ENCODE results near the gene MEI1.

GRCh38 chr22:41650821-41651220 lies 48.5 kb upstream of the MEI1 start:
- TF ChIP-seq CTCF (IDR thresholded peaks at IDR 0.05; ENCODE audit: low read depth, low read length, missing input control) (no peak), GABPA (IDR thresholded peaks at IDR 0.05 in 1 of 2, conservative IDR thresholded peaks at IDR 0.05 in 1 of 2) (no peak), MAX (IDR thresholded peaks at IDR 0.05) (no peak), TAF1 (conservative IDR thresholded peaks at IDR 0.05) (no peak), JUND (IDR thresholded peaks at IDR 0.05) (no peak), ZBTB33 (IDR thresholded peaks at IDR 0.05) (no peak), SP1 (IDR thresholded peaks at IDR 0.05) (no peak), REST (IDR thresholded peaks at IDR 0.05) (no peak), YY1 (IDR thresholded peaks at IDR 0.05) (no peak), RAD21 (IDR thresholded peaks at IDR 0.05) (no peak), HNF4A (conservative IDR thresholded peaks at IDR 0.05) (no peak)

All from liver (tissue), 3 donors.